Stimulated activated naive B cell treated with anti-CD40 and anti-IgM and Interleukin-4, amounts not matched to agents 10 μg/mL and 1 μg/mL and 100 μg/mL, for 72 hours (primary cell): ENCODE data around the gene CLEC16A.
A peak's percentile ranks its signal among the peaks of the same experiment; 100 is the strongest.

Experiments used
- ATAC-seq, 2 donors: fragments of 150-1000 bp; cut with Tn5 transposase; replicated peaks; 2 replicates each; pipeline ENCODE4 v1.10.0; 2021; ENCODE audit warnings: moderate library complexity in 1 of 2
- DNase-seq: peaks from one replicate; pipeline ENCODE4 v3.0.0; 2021
- H3K27ac Mint-ChIP-seq: one replicate; pipeline ENCODE4 v1.8.0; 2022; ENCODE audit warnings: mild to moderate bottlenecking, mixed read lengths
- H3K27me3 Mint-ChIP-seq, 2 donors: one replicate each; pipeline ENCODE4 v1.8.0; 2022; ENCODE audit warnings: mixed read lengths in 2 of 2
- H3K36me3 Mint-ChIP-seq, 2 donors: one replicate each; pipeline ENCODE4 v1.8.0; 2022; ENCODE audit warnings: mixed read lengths in 2 of 2, mild to moderate bottlenecking in 1 of 2
- H3K4me1 Mint-ChIP-seq, 2 donors: one replicate each; pipeline ENCODE4 v1.8.0; 2022; ENCODE audit warnings: mixed read lengths in 2 of 2, mild to moderate bottlenecking in 1 of 2
- H3K4me3 Mint-ChIP-seq, 2 donors: one replicate each; pipeline ENCODE4 v1.8.0; 2022; ENCODE audit warnings: mild to moderate bottlenecking in 2 of 2, mixed read lengths in 2 of 2, moderate library complexity in 1 of 2
- H3K9me3 Mint-ChIP-seq, 2 donors: one replicate each; pipeline ENCODE4 v1.8.0; 2022; ENCODE audit warnings: mixed read lengths in 2 of 2, mild to moderate bottlenecking in 1 of 2

The CLEC16A gene

DNA sequence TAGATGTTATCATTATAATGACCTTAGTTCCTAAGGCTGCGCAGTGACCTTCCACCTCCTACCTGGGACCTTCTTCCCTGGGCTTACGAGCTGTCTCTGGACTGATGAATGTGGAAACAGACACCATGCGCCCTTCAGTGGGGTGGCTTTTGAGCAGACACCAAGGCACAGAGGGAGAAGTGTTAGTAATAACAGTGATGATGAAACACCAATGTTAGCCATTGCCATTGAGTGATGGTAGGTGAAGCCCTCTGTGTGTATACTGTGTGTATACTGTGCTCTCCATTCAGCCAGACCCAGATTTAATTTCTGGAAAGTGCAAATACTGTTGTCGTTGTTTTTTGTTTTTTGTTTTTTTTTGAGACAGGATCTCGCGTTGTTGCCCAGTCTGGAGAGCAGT, 44.5 kb downstream of the CLEC16A start:
- peaks cover 54 to 72% of the 10 kb centered on the region in 2 donors for H3K36me3 Mint-ChIP-seq
- ATAC-seq (no peak), DNase-seq (no peak)
- H3K4me3 Mint-ChIP-seq = peak overlapping the region in 1 of 2 donors; percentile 39
- no peaks in the 10 kb centered on the region for H3K27me3 Mint-ChIP-seq
- peaks cover 63 to 84% of the 10 kb centered on the region in 2 donors for H3K4me1 Mint-ChIP-seq
- H3K27ac Mint-ChIP-seq = peak overlapping the region; percentile 99
- H3K9me3 Mint-ChIP-seq = peaks cover 0 to 8% of the 10 kb centered on the region in 2 donors

DNA sequence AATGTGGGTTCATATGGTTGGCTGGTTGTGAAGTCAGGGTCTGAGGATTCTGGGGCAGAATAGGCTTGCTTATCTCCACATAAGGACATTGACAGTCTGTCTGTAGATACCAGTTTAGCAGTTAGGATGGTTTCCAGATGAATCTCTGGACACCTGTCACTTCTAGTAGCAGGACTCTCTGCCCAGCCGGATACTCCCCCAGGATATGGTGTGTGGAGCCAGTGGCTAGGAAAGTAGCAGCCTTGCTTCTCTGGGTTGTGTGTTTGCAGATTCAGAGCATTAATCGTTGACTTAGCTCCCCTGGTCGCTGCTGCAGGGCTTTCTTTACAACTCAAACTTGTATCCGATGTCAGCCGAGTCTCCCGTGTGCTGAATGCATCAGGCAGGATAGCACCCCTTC, 45.2 kb downstream of the CLEC16A start:
- ATAC-seq (no peak), DNase-seq (no peak)
- Mint-ChIP-seq H3K4me3 (no peak overlapping the region), H3K27me3 (no peaks in the 10 kb centered on the region), H3K36me3 (peaks cover 57 to 74% of the 10 kb centered on the region in 2 donors), H3K9me3 (peaks cover 0 to 8% of the 10 kb centered on the region in 2 donors), H3K4me1 (peaks cover 65 to 84% of the 10 kb centered on the region in 2 donors), H3K27ac (peak overlapping the region; percentile 99)

- Mint-ChIP-seq H3K4me3 (no peak overlapping the region), H3K9me3 (peaks cover under 1 to 8% of the 10 kb centered on the region in 2 donors), H3K36me3 (peaks cover 61 to 79% of the 10 kb centered on the region in 2 donors), H3K27me3 (no peaks in the 10 kb centered on the region), H3K27ac (peak overlapping the region; percentile 99), H3K4me1 (peaks cover 71 to 91% of the 10 kb centered on the region in 2 donors)
- ATAC-seq = no peak
- no peak for DNase-seq
Measured at GRCh38 chr16:10990378-10990777, 46.0 kb downstream of the CLEC16A start.

DNA sequence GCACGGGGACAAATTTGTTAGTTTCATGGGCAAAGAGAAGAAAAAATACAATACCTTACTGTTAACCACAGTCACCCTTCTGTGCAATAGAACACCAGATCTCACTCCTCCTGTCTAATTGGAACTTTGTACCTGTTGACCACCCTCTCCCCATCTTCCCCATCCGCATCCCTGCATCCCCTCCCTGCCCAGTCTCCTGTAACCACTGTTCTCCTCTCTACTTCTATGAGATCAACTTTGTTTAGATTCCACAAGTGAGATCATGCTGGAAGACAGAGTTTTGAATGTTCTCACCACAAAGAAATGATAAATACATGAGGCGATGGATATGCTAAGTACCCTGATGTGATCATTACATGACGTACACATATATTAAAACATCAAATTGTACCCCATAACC, 47.7 kb downstream of the CLEC16A start:
- Mint-ChIP-seq H3K27me3 (no peaks in the 10 kb centered on the region), H3K27ac (peak overlapping the region; percentile 99), H3K36me3 (peaks cover 72 to 85% of the 10 kb centered on the region in 2 donors), H3K4me3 (peak overlapping the region; percentile 2 to 44), H3K9me3 (peaks cover 1 to 8% of the 10 kb centered on the region in 2 donors), H3K4me1 (peaks cover 74 to 97% of the 10 kb centered on the region in 2 donors)
- no peak for ATAC-seq
- DNase-seq = no peak

DNA sequence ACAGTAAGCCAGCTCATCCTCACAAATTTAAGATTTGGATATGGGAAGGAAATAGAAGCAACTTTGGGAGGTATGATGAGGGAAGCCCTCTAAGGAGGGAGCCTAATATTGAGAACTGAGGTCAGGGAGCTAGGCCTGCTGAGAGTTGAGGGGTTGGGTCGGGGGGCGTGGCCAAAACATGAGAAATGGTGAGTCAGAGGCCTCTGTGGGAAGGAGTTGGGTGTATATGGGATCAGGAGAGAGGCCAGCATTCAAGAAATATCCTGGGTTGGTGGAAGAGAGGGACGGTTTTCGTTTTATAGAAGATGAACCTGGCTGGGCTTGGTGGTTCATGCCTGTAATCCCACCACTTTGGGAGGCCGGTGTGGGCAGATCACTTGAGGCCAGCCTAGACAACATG, 48.4 kb downstream of the CLEC16A start:
- peak overlapping the region; percentile 3 to 25 for H3K4me3 Mint-ChIP-seq
- H3K36me3 Mint-ChIP-seq = peaks cover 76 to 88% of the 10 kb centered on the region in 2 donors
- no peak for DNase-seq
- peaks cover 1 to 8% of the 10 kb centered on the region in 2 donors for H3K9me3 Mint-ChIP-seq
- H3K4me1 Mint-ChIP-seq = peaks cover 73 to 97% of the 10 kb centered on the region in 2 donors
- H3K27me3 Mint-ChIP-seq = no peaks in the 10 kb centered on the region
- no peak for ATAC-seq
- H3K27ac Mint-ChIP-seq = peak overlapping the region; percentile 75

DNA sequence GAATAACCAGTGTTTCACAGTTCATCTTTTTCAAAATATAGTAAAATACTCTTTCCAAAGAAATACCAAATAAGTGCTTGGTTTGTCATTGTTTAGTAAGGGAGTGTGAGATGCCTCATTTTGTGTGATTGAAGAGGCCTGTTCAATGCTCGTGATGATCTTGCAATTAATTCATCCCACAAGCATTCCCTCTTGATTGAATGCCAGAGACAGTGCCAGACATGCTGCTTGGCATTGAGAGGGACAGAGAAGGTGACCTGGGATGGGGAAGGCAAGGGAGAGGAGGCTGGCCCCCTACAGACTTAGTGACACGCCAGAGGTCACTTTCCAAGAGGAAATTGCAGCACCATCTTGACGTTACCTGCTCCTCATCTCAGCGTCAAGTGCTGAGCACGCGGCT, 49.3 kb downstream of the CLEC16A start:
- H3K4me1 Mint-ChIP-seq = peaks cover 72 to 97% of the 10 kb centered on the region in 2 donors
- no peak for ATAC-seq
- no peak for DNase-seq
- H3K27ac Mint-ChIP-seq = peak overlapping the region; percentile 75
- H3K9me3 Mint-ChIP-seq = peaks cover 1 to 8% of the 10 kb centered on the region in 2 donors
- no peak overlapping the region for H3K4me3 Mint-ChIP-seq
- no peaks in the 10 kb centered on the region for H3K27me3 Mint-ChIP-seq
- peaks cover 82 to 92% of the 10 kb centered on the region in 2 donors for H3K36me3 Mint-ChIP-seq

GRCh38 chr16:10994571-10994970, 50.2 kb downstream of the CLEC16A start:
- H3K4me3 Mint-ChIP-seq = peak overlapping the region in 1 of 2 donors; percentile 23
- H3K4me1 Mint-ChIP-seq = peaks cover 67 to 92% of the 10 kb centered on the region in 2 donors
- peaks cover 79 to 88% of the 10 kb centered on the region in 2 donors for H3K36me3 Mint-ChIP-seq

GRCh38 chr16:10995565-10995964, 51.2 kb downstream of the CLEC16A start:
- ATAC-seq (peak; percentile 70 to 79), DNase-seq (no peak)
- H3K27me3 Mint-ChIP-seq = no peaks in the 10 kb centered on the region
- peaks cover 1 to 8% of the 10 kb centered on the region in 2 donors for H3K9me3 Mint-ChIP-seq
- H3K4me1 Mint-ChIP-seq = peaks cover 63 to 90% of the 10 kb centered on the region in 2 donors
- H3K4me3 Mint-ChIP-seq = peak overlapping the region; percentile 47 to 57
- peak overlapping the region; percentile 93 for H3K27ac Mint-ChIP-seq
- H3K36me3 Mint-ChIP-seq = peaks cover 80 to 92% of the 10 kb centered on the region in 2 donors

More at GRCh38 chr16:10994571-10994970, 50.2 kb downstream of the CLEC16A start:
- ATAC-seq = no peak
- no peak for DNase-seq
- H3K9me3 Mint-ChIP-seq = peaks cover 1 to 8% of the 10 kb centered on the region in 2 donors
- H3K27me3 Mint-ChIP-seq = no peaks in the 10 kb centered on the region
- H3K27ac Mint-ChIP-seq = peak overlapping the region; percentile 93

GRCh38 chr16:10997485-10997884, 53.1 kb downstream of the CLEC16A start:
- peak overlapping the region; percentile 93 for H3K27ac Mint-ChIP-seq
- DNase-seq = no peak
- H3K4me3 Mint-ChIP-seq = no peak overlapping the region
- no peak for ATAC-seq
- H3K4me1 Mint-ChIP-seq = peaks cover 48 to 71% of the 10 kb centered on the region in 2 donors
- H3K36me3 Mint-ChIP-seq = peaks cover 69 to 88% of the 10 kb centered on the region in 2 donors
- H3K27me3 Mint-ChIP-seq = no peaks in the 10 kb centered on the region
- H3K9me3 Mint-ChIP-seq = peaks cover 0 to 1% of the 10 kb centered on the region in 2 donors

DNA sequence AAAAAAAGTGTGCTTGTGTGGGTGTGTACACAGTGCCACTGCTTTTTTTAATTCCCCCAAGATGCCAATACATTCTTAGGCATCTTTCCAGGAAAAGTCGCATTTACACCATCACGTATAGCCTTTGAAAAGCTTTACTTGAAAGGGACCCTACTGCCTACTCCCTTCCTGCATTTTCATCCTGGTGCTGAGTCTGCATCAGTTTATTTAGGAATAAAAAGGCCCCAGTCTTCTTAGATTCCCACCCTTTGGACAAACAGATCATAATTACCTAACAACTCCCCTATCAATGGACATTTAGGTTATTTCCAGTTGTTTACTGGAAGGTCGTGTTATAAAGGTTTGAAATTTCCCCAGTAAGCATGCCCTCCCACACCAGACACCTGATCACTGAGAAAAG, 54.9 kb downstream of the CLEC16A start:
- peaks cover 64 to 84% of the 10 kb centered on the region in 2 donors for H3K36me3 Mint-ChIP-seq
- ATAC-seq (no peak), DNase-seq (no peak)
- no peak overlapping the region for H3K27ac Mint-ChIP-seq
- no peaks in the 10 kb centered on the region for H3K27me3 Mint-ChIP-seq
- no peak overlapping the region for H3K4me3 Mint-ChIP-seq
- H3K4me1 Mint-ChIP-seq = peaks cover 42 to 53% of the 10 kb centered on the region in 2 donors
- H3K9me3 Mint-ChIP-seq = peaks cover 0 to 1% of the 10 kb centered on the region in 2 donors

DNA sequence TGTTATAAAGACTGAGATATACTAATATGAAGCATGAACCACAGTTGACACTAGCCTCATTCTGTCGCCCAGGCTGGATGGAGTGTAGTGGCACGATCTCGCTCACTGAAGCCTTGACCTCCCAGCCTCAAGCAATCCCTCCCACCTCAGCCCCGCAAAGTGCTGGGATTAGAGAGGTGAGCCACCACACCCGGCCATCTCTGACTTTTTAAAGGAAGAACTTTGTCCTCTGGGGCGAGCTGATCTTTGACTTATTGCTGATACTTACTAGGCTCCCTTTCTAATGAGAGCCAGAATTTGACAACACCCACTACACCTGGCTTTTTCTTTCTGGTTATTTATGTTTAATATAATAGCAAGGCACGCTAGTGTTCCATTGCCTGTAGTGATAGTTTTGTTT, 57.2 kb downstream of the CLEC16A start:
- Mint-ChIP-seq H3K4me1 (peaks cover 34 to 43% of the 10 kb centered on the region in 2 donors), H3K4me3 (no peak overlapping the region), H3K36me3 (peaks cover 57 to 80% of the 10 kb centered on the region in 2 donors), H3K27ac (no peak overlapping the region), H3K27me3 (no peaks in the 10 kb centered on the region), H3K9me3 (no peaks in the 10 kb centered on the region)
- ATAC-seq (no peak), DNase-seq (no peak)

DNA sequence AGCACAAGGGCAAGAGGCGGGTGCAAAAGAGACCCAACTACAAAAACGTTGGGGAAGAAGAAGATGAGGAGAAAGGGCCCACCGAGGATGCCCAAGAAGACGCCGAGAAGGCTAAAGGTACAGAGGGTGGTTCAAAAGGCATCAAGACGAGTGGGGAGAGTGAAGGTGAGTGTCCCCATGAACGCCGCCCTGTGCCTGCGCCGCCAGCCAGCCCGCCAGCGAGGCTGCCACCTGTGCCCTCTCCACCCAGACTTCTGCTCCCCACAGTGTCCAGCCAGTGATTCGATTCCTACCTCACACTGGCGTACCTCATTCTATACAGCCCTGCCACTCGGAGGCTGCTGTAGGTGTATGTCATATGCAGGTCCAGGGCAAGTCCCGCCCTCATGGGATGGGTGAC, 58.8 kb downstream of the CLEC16A start:
- no peak for ATAC-seq
- Mint-ChIP-seq H3K27ac (peak overlapping the region; percentile 69), H3K4me1 (peaks cover 26 to 29% of the 10 kb centered on the region in 2 donors), H3K27me3 (no peaks in the 10 kb centered on the region), H3K9me3 (no peaks in the 10 kb centered on the region), H3K4me3 (no peak overlapping the region), H3K36me3 (peaks cover 55 to 78% of the 10 kb centered on the region in 2 donors)
- no peak for DNase-seq

GRCh38 chr16:11004351-11004750, 60.0 kb downstream of the CLEC16A start:
- DNase-seq (no peak), ATAC-seq (no peak)
- Mint-ChIP-seq H3K27me3 (no peaks in the 10 kb centered on the region), H3K27ac (no peak overlapping the region), H3K4me1 (peaks cover 22 to 23% of the 10 kb centered on the region in 2 donors), H3K4me3 (no peak overlapping the region), H3K36me3 (peaks cover 56 to 82% of the 10 kb centered on the region in 2 donors), H3K9me3 (no peaks in the 10 kb centered on the region)

GRCh38 chr16:11004973-11005610, 60.7 kb downstream of the CLEC16A start:
- no peaks in the 10 kb centered on the region for H3K27me3 Mint-ChIP-seq
- H3K4me1 Mint-ChIP-seq = peaks cover 17 to 23% of the 10 kb centered on the region in 2 donors
- DNase-seq (no peak), ATAC-seq (peak in 1 of 2 donors; percentile 22)
- peak overlapping the region; percentile 25 for H3K27ac Mint-ChIP-seq
- H3K36me3 Mint-ChIP-seq = peaks cover 55 to 81% of the 10 kb centered on the region in 2 donors
- no peaks in the 10 kb centered on the region for H3K9me3 Mint-ChIP-seq
- H3K4me3 Mint-ChIP-seq = no peak overlapping the region

- Mint-ChIP-seq H3K27me3 (no peaks in the 10 kb centered on the region), H3K4me1 (peaks cover 14 to 25% of the 10 kb centered on the region in 2 donors), H3K27ac (no peak overlapping the region), H3K36me3 (peaks cover 53 to 81% of the 10 kb centered on the region in 2 donors), H3K4me3 (no peak overlapping the region), H3K9me3 (no peaks in the 10 kb centered on the region)
- DNase-seq (no peak), ATAC-seq (no peak)
Measured at GRCh38 chr16:11005611-11005975, 61.2 kb downstream of the CLEC16A start.
